SU-DHL-6 (cell line): Measurements from ENCODE around the gene EIF5A2.
"Not testable (repeated sequence)": the region's sequence is repeated elsewhere in the genome, so short reads cannot be mapped to it uniquely, and the experiment has no call there.

Experiments
- H2AFZ ChIP-seq: fragments of 200-600 bp; sonication (generic); 2 replicates; pipeline ENCODE4 v1.6.1; 2014; ENCODE audit warnings: low read depth, mild to moderate bottlenecking, moderate library complexity, mixed read lengths, antibody characterized with exemption, low read length; ENCODE audit not compliant: severe bottlenecking
- H3F3A ChIP-seq: fragments of 200-600 bp; shearing (Covaris generic); 2 replicates; pipeline ENCODE4 v1.6.0; 2016; ENCODE audit warnings: antibody characterized with exemption, mild to moderate bottlenecking; ENCODE audit not compliant: insufficient read depth
- H3K27ac ChIP-seq: fragments of 200-600 bp; sonication (generic); 2 replicates; pipeline ENCODE4 v1.5.1; 2016; ENCODE audit warnings: low read depth, mild to moderate bottlenecking, low read length, moderate library complexity, mixed read lengths
- H3K27me3 ChIP-seq: fragments of 200-600 bp; sonication (generic), shearing (Covaris generic); 2 replicates; pipeline ENCODE4 v1.6.0; 2014; ENCODE audit warnings: mild to moderate bottlenecking, low read length
- H3K36me3 ChIP-seq: fragments of 200-600 bp; sonication (generic); 2 replicates; pipeline ENCODE4 v1.6.1; 2014; ENCODE audit warnings: mild to moderate bottlenecking, low read length, mixed read lengths
- H3K4me2 ChIP-seq: fragments of 300-600, 200-600 bp; shearing (Covaris generic), sonication (generic); 2 replicates; pipeline ENCODE4 v1.6.0; 2014; ENCODE audit warnings: low read length, low read depth, mild to moderate bottlenecking; ENCODE audit not compliant: poor library complexity, severe bottlenecking
- H3K4me3 ChIP-seq: fragments of 200-600 bp; sonication (generic); 2 replicates; pipeline ENCODE4 v1.5.1; 2014; ENCODE audit warnings: antibody characterized with exemption, low read length, mild to moderate bottlenecking, mixed read lengths; ENCODE audit not compliant: insufficient read depth, poor library complexity, severe bottlenecking
- H3K79me2 ChIP-seq: fragments of 200-600 bp; sonication (generic); 2 replicates; pipeline ENCODE4 v1.6.1; 2014; ENCODE audit warnings: mild to moderate bottlenecking, low read length, moderate library complexity; ENCODE audit not compliant: insufficient read depth
- H3K9ac ChIP-seq: fragments of 200-600 bp; sonication (generic); 2 replicates; pipeline ENCODE4 v1.7.0; 2014; ENCODE audit warnings: mild to moderate bottlenecking, low read length
- H3K9me2 ChIP-seq: fragments of 200-600 bp; sonication (generic); replicated peaks from 2 replicates; pipeline ENCODE4 v1.6.1; 2014; ENCODE audit warnings: low read length; ENCODE audit not compliant: insufficient read depth
- H3K9me3 ChIP-seq: fragments of 200-600 bp; sonication (generic); 2 replicates; pipeline ENCODE4 v1.6.1; 2014; ENCODE audit warnings: low read length, mixed read lengths; ENCODE audit not compliant: insufficient read depth
- H4K20me1 ChIP-seq: fragments of 200-600 bp; sonication (generic); 2 replicates; pipeline ENCODE4 v1.6.1; 2014; ENCODE audit warnings: low read depth, mild to moderate bottlenecking, antibody characterized with exemption, low read length, moderate library complexity, mixed read lengths
- EZH2phosphoT487 ChIP-seq: fragments of 200-600 bp; sonication (generic), shearing (Covaris generic); conservative IDR thresholded peaks from 2 replicates; pipeline ENCODE4 v1.6.1; 2018; ENCODE audit warnings: mild to moderate bottlenecking, antibody characterized with exemption, low read length, moderate library complexity, mixed read lengths
- TF ChIP-seq, protein P1 (sequence below): fragments of 200-600 bp; sonication (generic); IDR thresholded peaks from one replicate; pipeline ENCODE4 v1.5.1; 2017; ENCODE audit warnings: antibody characterized with exemption, mild to moderate bottlenecking, low read length, moderate library complexity; ENCODE audit not compliant: insufficient read depth, poor library complexity, severe bottlenecking

EIF5A2 gene

DNA sequence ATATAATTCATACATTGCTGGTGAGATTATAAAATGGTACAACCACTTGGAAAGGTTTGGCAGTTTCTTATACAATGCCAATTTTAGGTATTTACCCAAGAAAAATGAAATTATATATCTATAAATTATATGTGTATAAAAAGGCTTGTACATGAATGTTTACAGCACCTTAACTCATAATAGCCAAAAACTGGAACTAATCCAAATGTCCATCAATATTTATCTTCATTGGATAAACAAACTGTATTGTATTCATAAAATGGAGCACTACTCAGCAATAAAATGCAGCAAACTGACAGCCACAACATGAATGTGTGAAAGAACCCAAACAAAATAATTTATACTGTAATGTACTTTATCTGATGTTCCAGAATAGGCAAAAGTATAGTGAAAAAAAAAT lies 33.6 kb upstream of the EIF5A2 start:
- Histone ChIP-seq H3F3A (no peaks in the 10 kb centered on the region), H3K36me3 (no peaks in the 10 kb centered on the region), H3K27me3 (no peaks in the 10 kb centered on the region), H3K9ac (no peak overlapping the region), H2AFZ (no peak overlapping the region), H4K20me1 (no peaks in the 10 kb centered on the region), H3K9me2 (no peaks in the 10 kb centered on the region), H3K9me3 (no peaks in the 10 kb centered on the region; the same call in 1 of the 2 replicates), H3K27ac (no peak overlapping the region), H3K4me2 (no peak overlapping the region), H3K4me3 (no peak overlapping the region), H3K79me2 (no peaks in the 10 kb centered on the region)
- TF ChIP-seq, protein P1, sequence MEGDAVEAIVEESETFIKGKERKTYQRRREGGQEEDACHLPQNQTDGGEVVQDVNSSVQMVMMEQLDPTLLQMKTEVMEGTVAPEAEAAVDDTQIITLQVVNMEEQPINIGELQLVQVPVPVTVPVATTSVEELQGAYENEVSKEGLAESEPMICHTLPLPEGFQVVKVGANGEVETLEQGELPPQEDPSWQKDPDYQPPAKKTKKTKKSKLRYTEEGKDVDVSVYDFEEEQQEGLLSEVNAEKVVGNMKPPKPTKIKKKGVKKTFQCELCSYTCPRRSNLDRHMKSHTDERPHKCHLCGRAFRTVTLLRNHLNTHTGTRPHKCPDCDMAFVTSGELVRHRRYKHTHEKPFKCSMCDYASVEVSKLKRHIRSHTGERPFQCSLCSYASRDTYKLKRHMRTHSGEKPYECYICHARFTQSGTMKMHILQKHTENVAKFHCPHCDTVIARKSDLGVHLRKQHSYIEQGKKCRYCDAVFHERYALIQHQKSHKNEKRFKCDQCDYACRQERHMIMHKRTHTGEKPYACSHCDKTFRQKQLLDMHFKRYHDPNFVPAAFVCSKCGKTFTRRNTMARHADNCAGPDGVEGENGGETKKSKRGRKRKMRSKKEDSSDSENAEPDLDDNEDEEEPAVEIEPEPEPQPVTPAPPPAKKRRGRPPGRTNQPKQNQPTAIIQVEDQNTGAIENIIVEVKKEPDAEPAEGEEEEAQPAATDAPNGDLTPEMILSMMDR: no peak
- TF ChIP-seq EZH2phosphoT487: no peak

DNA sequence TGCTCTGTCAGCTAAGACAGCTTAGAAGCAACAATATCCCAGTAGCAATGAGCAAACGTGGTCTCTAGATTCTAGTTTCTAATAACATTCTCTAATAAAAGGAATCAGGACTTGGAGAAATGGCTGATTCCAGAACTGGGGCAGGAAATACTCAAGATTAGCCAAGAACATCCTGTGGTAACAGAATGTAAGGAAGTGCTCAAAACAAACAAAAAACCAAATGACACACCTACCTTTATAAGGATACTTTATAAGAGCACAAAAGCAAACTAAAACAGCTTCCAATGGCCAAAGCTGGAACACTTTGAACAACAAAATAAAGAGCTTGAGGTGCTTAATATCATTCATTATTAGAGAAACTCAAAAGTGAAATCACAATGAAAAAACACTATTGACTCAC lies 33.1 kb upstream of the EIF5A2 start:
- H3F3A ChIP-seq: no peaks in the 10 kb centered on the region
- no peak for TF ChIP-seq EZH2phosphoT487
- TF ChIP-seq, protein P1: no peak
- no peak overlapping the region for H3K4me3 ChIP-seq
- H4K20me1 ChIP-seq: no peaks in the 10 kb centered on the region
- no peak overlapping the region for H3K4me2 ChIP-seq
- no peak overlapping the region for H3K9ac ChIP-seq
- no peak overlapping the region for H2AFZ ChIP-seq
- H3K9me2 ChIP-seq: no peaks in the 10 kb centered on the region
- no peaks in the 10 kb centered on the region for H3K79me2 ChIP-seq
- H3K27me3 ChIP-seq: no peaks in the 10 kb centered on the region
- H3K9me3 ChIP-seq: no peaks in the 10 kb centered on the region; the same call in 1 of the 2 replicates
- H3K36me3 ChIP-seq: no peaks in the 10 kb centered on the region
- no peak overlapping the region for H3K27ac ChIP-seq

DNA sequence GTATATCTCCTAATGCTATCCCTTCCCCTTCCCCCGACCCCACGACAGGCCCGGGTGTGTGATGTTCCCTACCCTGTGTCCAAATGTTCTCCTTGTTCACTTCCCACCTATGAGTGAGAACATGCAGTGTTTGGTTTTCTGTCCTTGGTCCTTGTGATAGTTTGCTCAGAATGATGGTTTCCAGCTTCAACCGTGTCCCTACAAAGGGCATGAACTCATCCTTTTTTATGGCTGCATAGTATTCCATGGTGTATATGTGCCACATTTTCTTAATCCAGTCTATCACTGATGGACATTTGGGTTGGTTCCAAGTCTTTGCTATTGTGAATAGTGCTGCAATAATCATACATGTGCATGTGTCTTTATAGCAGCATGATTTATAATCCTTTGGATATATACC lies 24.6 kb upstream of the EIF5A2 start:
- H3K27me3 ChIP-seq, H3K9me3 ChIP-seq, H3K4me3 ChIP-seq, H3K27ac ChIP-seq, H3K9ac ChIP-seq, H3K4me2 ChIP-seq, H4K20me1 ChIP-seq, H3K79me2 ChIP-seq, H3K36me3 ChIP-seq, H2AFZ ChIP-seq, H3K9me2 ChIP-seq, H3F3A ChIP-seq: not testable (repeated sequence)

- not testable (repeated sequence) for H2AFZ ChIP-seq
Observed at GRCh38 chr3:170923553-170923952, 15.1 kb upstream of the EIF5A2 start.

More at GRCh38 chr3:170923553-170923952, 15.1 kb upstream of the EIF5A2 start:
- not testable (repeated sequence) for H3F3A ChIP-seq, H3K9me2 ChIP-seq, H3K27me3 ChIP-seq, H3K9me3 ChIP-seq, H3K9ac ChIP-seq, H3K27ac ChIP-seq, H3K36me3 ChIP-seq, H3K79me2 ChIP-seq, H4K20me1 ChIP-seq, H3K4me2 ChIP-seq, H3K4me3 ChIP-seq
